ENCODE results near the gene ANKRD11. TPM values are rescaled to one million over a fixed set of nuclear protein-coding genes. Genes with fewer than 3 reads are reported as not detected.

The ANKRD11 gene
- total and polyA plus RNA-seq, 2 donors (not counting 1 experiment from before 2014, with no cell fraction given): 41.5 to 71.2 TPM

- H3K4me2 ChIP-seq (ENCODE audit: extremely low read depth, insufficient read depth, low read length): no peak overlapping the region
- H3K4me1 ChIP-seq (ENCODE audit: control insufficient read depth, extremely low read depth, insufficient read depth, low read length): no peaks in the 10 kb centered on the region
- no peak overlapping the region for H3K9ac ChIP-seq (ENCODE audit: insufficient read depth, low read length)
- TF ChIP-seq, protein P1, sequence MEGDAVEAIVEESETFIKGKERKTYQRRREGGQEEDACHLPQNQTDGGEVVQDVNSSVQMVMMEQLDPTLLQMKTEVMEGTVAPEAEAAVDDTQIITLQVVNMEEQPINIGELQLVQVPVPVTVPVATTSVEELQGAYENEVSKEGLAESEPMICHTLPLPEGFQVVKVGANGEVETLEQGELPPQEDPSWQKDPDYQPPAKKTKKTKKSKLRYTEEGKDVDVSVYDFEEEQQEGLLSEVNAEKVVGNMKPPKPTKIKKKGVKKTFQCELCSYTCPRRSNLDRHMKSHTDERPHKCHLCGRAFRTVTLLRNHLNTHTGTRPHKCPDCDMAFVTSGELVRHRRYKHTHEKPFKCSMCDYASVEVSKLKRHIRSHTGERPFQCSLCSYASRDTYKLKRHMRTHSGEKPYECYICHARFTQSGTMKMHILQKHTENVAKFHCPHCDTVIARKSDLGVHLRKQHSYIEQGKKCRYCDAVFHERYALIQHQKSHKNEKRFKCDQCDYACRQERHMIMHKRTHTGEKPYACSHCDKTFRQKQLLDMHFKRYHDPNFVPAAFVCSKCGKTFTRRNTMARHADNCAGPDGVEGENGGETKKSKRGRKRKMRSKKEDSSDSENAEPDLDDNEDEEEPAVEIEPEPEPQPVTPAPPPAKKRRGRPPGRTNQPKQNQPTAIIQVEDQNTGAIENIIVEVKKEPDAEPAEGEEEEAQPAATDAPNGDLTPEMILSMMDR (conservative IDR thresholded peaks at IDR 0.05 in 1 of 2, IDR thresholded peaks at IDR 0.05 in 1 of 2; ENCODE audit: low read depth in 1 of 2, low read length in 2 of 2): no peak
- no peak for TF ChIP-seq EZH2 (IDR thresholded peaks at IDR 0.05; ENCODE audit: low read length, missing control alignments)
- H3K27ac ChIP-seq (ENCODE audit: insufficient read depth, low read length): no peak overlapping the region
- no peaks in the 10 kb centered on the region for H3K27me3 ChIP-seq (ENCODE audit: control insufficient read depth, insufficient read depth, low read length)
- no peaks in the 10 kb centered on the region for H3K9me3 ChIP-seq (ENCODE audit: control insufficient read depth, insufficient read depth, low read depth, low read length)
- no peak for DNase-seq (ENCODE audit: low read depth in 2 of 2)
- no peak overlapping the region for H3K4me3 ChIP-seq (replicated peaks in 1 of 4; ENCODE audit: control extremely low read depth in 1 of 4, insufficient read depth in 1 of 4, low read depth in 3 of 4, low read length in 4 of 4)
- no peak overlapping the region for H2AFZ ChIP-seq (ENCODE audit: low read length)
- H3K36me3 ChIP-seq (ENCODE audit: control insufficient read depth, insufficient read depth, low read length): peaks cover 35% of the 10 kb centered on the region
- H4K20me1 ChIP-seq (ENCODE audit: control insufficient read depth, extremely low read depth, insufficient read depth, low read length): no peaks in the 10 kb centered on the region
- no peaks in the 10 kb centered on the region for H3K79me2 ChIP-seq (ENCODE audit: control insufficient read depth, insufficient read depth, low read length)
Measured at GRCh38 chr16:89277641-89278341, 212.6 kb downstream of the ANKRD11 start.

DNA sequence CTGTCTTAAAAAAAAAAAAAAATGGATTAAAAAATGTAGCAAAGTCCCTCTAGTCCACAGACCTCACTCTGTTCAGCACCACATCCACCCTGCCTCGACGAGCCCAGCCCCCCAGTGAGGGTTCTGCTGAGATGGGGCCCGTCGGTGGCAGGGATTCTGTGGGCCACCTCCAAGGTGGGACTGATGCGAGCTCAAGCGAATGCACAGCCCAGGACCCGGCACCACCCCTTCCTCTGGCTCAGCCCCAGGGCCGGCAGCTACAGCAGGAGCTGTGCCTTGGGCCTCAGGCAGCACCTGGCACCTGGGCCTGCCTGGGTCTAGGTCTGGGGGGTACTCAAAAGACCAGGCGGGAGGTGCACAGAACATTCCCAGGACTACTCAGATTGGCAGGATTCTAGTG is 213.3 kb downstream of the ANKRD11 start:
- H3K9ac ChIP-seq (ENCODE audit: insufficient read depth, low read length): no peak overlapping the region
- no peaks in the 10 kb centered on the region for H3K27me3 ChIP-seq (ENCODE audit: control insufficient read depth, insufficient read depth, low read length)
- no peaks in the 10 kb centered on the region for H4K20me1 ChIP-seq (ENCODE audit: control insufficient read depth, extremely low read depth, insufficient read depth, low read length)
- no peak overlapping the region for H2AFZ ChIP-seq (ENCODE audit: low read length)
- H3K4me1 ChIP-seq (ENCODE audit: control insufficient read depth, extremely low read depth, insufficient read depth, low read length): no peaks in the 10 kb centered on the region
- H3K4me2 ChIP-seq (ENCODE audit: extremely low read depth, insufficient read depth, low read length): no peak overlapping the region
- H3K27ac ChIP-seq (ENCODE audit: insufficient read depth, low read length): no peak overlapping the region
- no peaks in the 10 kb centered on the region for H3K79me2 ChIP-seq (ENCODE audit: control insufficient read depth, insufficient read depth, low read length)
- DNase-seq (ENCODE audit: low read depth in 2 of 2): no peak
- peaks cover 35% of the 10 kb centered on the region for H3K36me3 ChIP-seq (ENCODE audit: control insufficient read depth, insufficient read depth, low read length)
- no peak for TF ChIP-seq EZH2 (IDR thresholded peaks at IDR 0.05; ENCODE audit: low read length, missing control alignments)
- TF ChIP-seq, protein P1 (conservative IDR thresholded peaks at IDR 0.05 in 1 of 2, IDR thresholded peaks at IDR 0.05 in 1 of 2; ENCODE audit: low read depth in 1 of 2, low read length in 2 of 2): no peak
- H3K9me3 ChIP-seq (ENCODE audit: control insufficient read depth, insufficient read depth, low read depth, low read length): no peaks in the 10 kb centered on the region
- H3K4me3 ChIP-seq (replicated peaks in 1 of 4; ENCODE audit: control extremely low read depth in 1 of 4, insufficient read depth in 1 of 4, low read depth in 3 of 4, low read length in 4 of 4): no peak overlapping the region

DNA sequence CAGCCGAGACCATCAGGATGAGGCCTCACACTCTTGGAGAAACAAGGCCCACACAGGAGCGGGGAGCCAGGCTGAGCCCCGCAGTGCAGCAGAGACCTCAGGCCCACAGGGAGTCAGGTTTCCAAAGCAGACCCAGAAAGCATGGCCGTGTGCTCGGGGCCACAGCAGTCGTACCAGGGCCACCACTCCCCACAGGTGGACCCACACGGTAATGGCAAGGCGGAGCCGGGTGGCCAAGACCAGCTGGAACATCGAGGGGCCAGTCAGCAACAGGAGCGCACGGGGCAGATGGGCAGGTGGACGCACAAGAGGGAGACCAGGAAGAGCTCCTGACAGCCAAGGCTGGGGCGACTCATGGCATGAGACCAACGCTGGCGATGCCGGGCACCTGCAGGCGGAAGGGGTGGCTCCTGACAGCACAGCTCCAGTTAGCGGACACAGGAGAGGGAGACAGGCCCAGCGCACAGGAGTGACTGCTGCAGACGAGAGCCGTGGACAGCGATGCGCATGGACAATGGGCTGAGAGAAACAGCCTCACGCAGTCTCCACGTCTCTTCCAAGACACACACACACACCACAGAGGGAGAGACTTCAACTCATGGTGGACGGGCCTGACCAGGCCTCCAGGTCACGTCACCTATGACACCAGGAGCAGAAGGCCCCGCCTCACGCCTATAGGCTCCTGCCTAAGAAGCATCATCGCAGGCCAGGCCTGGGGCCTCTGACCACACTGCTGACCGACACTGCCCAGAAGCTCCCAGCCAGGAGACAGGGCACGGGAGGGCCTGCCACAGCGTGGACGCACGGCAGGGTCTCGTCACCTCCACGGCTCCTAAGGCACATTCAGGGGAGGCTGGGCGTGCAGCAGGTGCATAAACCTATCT is 214.3 kb downstream of the ANKRD11 start:
- peaks cover 34% of the 10 kb centered on the region for H3K36me3 ChIP-seq (ENCODE audit: control insufficient read depth, insufficient read depth, low read length)
- no peaks in the 10 kb centered on the region for H3K4me1 ChIP-seq (ENCODE audit: control insufficient read depth, extremely low read depth, insufficient read depth, low read length)
- H3K4me2 ChIP-seq (ENCODE audit: extremely low read depth, insufficient read depth, low read length): no peak overlapping the region
- H3K9ac ChIP-seq (ENCODE audit: insufficient read depth, low read length): no peak overlapping the region
- no peak for DNase-seq (ENCODE audit: low read depth in 2 of 2)
- no peaks in the 10 kb centered on the region for H3K27me3 ChIP-seq (ENCODE audit: control insufficient read depth, insufficient read depth, low read length)
- H3K27ac ChIP-seq (ENCODE audit: insufficient read depth, low read length): no peak overlapping the region
- no peak overlapping the region for H2AFZ ChIP-seq (ENCODE audit: low read length)
- H3K9me3 ChIP-seq (ENCODE audit: control insufficient read depth, insufficient read depth, low read depth, low read length): no peaks in the 10 kb centered on the region
- no peaks in the 10 kb centered on the region for H4K20me1 ChIP-seq (ENCODE audit: control insufficient read depth, extremely low read depth, insufficient read depth, low read length)
- H3K79me2 ChIP-seq (ENCODE audit: control insufficient read depth, insufficient read depth, low read length): peaks cover 2% of the 10 kb centered on the region
- TF ChIP-seq, protein P1 (conservative IDR thresholded peaks at IDR 0.05 in 1 of 2, IDR thresholded peaks at IDR 0.05 in 1 of 2; ENCODE audit: low read depth in 1 of 2, low read length in 2 of 2): no peak
- no peak for TF ChIP-seq EZH2 (IDR thresholded peaks at IDR 0.05; ENCODE audit: low read length, missing control alignments)
- no peak overlapping the region for H3K4me3 ChIP-seq (replicated peaks in 1 of 4; ENCODE audit: control extremely low read depth in 1 of 4, insufficient read depth in 1 of 4, low read depth in 3 of 4, low read length in 4 of 4)
